H9 (cell line): ENCODE results near the gene SHH. TPM values are rescaled to one million over a fixed set of nuclear protein-coding genes. Genes with fewer than 3 reads are reported as not detected.

Source experiments
- DNase-seq: peaks from one replicate; pipeline ENCODE4 v3.0.0-alpha.2; 2017
- H2AFZ ChIP-seq: one replicate; pipeline ENCODE4 v1.6.1; 2013; ENCODE audit warnings: mild to moderate bottlenecking, low read length, control low read depth, moderate library complexity
- H2AK5ac ChIP-seq: 2 replicates; pipeline ENCODE4 v1.6.1; 2013; ENCODE audit warnings: low read length, control low read depth, mixed read lengths; ENCODE audit not compliant: insufficient read length
- H2BK120ac ChIP-seq: one replicate; pipeline ENCODE4 v1.6.1; 2013; ENCODE audit warnings: low read depth, mild to moderate bottlenecking, low read length, control low read depth, inconsistent platforms; ENCODE audit not compliant: poor library complexity, severe bottlenecking
- H2BK12ac ChIP-seq: 2 replicates; pipeline ENCODE4 v1.6.1; 2013; ENCODE audit warnings: low read length, control low read depth, mixed read lengths, low read depth; ENCODE audit not compliant: insufficient read length
- H2BK15ac ChIP-seq: 2 replicates; pipeline ENCODE4 v1.6.1; 2013; ENCODE audit warnings: low read depth, low read length, control low read depth
- H2BK20ac ChIP-seq: one replicate; pipeline ENCODE4 v1.6.1; 2013; ENCODE audit warnings: low read depth, mild to moderate bottlenecking, low read length, control low read depth, inconsistent platforms; ENCODE audit not compliant: poor library complexity, severe bottlenecking
- H2BK5ac ChIP-seq: 2 replicates; pipeline ENCODE4 v1.6.1; 2013; ENCODE audit warnings: low read length, control low read depth, mixed read lengths; ENCODE audit not compliant: insufficient read length
- H3K14ac ChIP-seq: 2 replicates; pipeline ENCODE4 v1.6.1; 2013; ENCODE audit warnings: low read length, control low read depth; ENCODE audit not compliant: insufficient read depth
- H3K18ac ChIP-seq: 2 replicates; pipeline ENCODE4 v1.6.1; 2013; ENCODE audit warnings: low read depth, mild to moderate bottlenecking, mixed read lengths, low read length, control low read depth; ENCODE audit not compliant: insufficient read length
- H3K23ac ChIP-seq: 2 replicates; pipeline ENCODE4 v1.6.1; 2013; ENCODE audit warnings: low read length, control low read depth, mixed read lengths, low read depth; ENCODE audit not compliant: insufficient read length
- H3K23me2 ChIP-seq: 2 replicates; pipeline ENCODE4 v1.6.1; 2013; ENCODE audit warnings: low read depth, mild to moderate bottlenecking, mixed read lengths, low read length, control low read depth; ENCODE audit not compliant: insufficient read length, poor library complexity, severe bottlenecking
- H3K27ac ChIP-seq: 2 replicates; pipeline ENCODE4 v1.5.1; 2013; ENCODE audit warnings: low read length, control low read depth, mixed read lengths, low read depth; ENCODE audit not compliant: insufficient read length
- H3K27me3 ChIP-seq: 2 replicates; pipeline ENCODE4 v1.6.1; 2013; ENCODE audit warnings: low read length, control low read depth, inconsistent platforms; ENCODE audit not compliant: insufficient read depth
- H3K4ac ChIP-seq: 2 replicates; pipeline ENCODE4 v1.6.1; 2013; ENCODE audit warnings: low read depth, mild to moderate bottlenecking, control low read depth, inconsistent platforms, low read length, moderate library complexity
- H3K4me1 ChIP-seq: 2 replicates; pipeline ENCODE4 v1.6.1; 2013; ENCODE audit warnings: low read length, control low read depth, inconsistent platforms; ENCODE audit not compliant: insufficient read depth
- H3K4me2 ChIP-seq: 2 replicates; pipeline ENCODE4 v1.6.1; 2013; ENCODE audit warnings: low read length, control low read depth, mixed read lengths; ENCODE audit not compliant: insufficient read length, insufficient read depth
- H3K56ac ChIP-seq: 2 replicates; pipeline ENCODE4 v1.6.1; 2013; ENCODE audit warnings: low read depth, mild to moderate bottlenecking, mixed read lengths, low read length, control low read depth; ENCODE audit not compliant: insufficient read length
- H3K79me1 ChIP-seq: 2 replicates; pipeline ENCODE4 v1.6.1; 2013; ENCODE audit warnings: low read depth, mild to moderate bottlenecking, moderate library complexity, low read length, control low read depth, inconsistent platforms; ENCODE audit not compliant: insufficient read depth, poor library complexity, severe bottlenecking
- H3K79me2 ChIP-seq: 2 replicates; pipeline ENCODE4 v1.6.1; 2013; ENCODE audit warnings: low read length, control low read depth, inconsistent platforms; ENCODE audit not compliant: insufficient read depth
- H3K9ac ChIP-seq: 2 replicates; pipeline ENCODE4 v1.6.1; 2013; ENCODE audit warnings: low read length, control low read depth, mixed read lengths; ENCODE audit not compliant: insufficient read length; ENCODE audit errors: extremely low read depth
- H3K9me3 ChIP-seq: one replicate; pipeline ENCODE4 v1.6.1; 2013; ENCODE audit warnings: low read depth, low read length, inconsistent platforms; ENCODE audit not compliant: control insufficient read depth
- H3T11ph ChIP-seq: one replicate; pipeline ENCODE4 v1.6.1; 2013; ENCODE audit warnings: mild to moderate bottlenecking, low read length, control low read depth, inconsistent platforms
- H4K20me1 ChIP-seq: one replicate; pipeline ENCODE4 v1.6.1; 2013; ENCODE audit not compliant: control insufficient read depth, insufficient read length, insufficient read depth
- H4K5ac ChIP-seq: 2 replicates; pipeline ENCODE4 v1.6.1; 2013; ENCODE audit warnings: low read depth, mild to moderate bottlenecking, mixed read lengths, low read length, control low read depth; ENCODE audit not compliant: insufficient read length
- H4K8ac ChIP-seq: replicated peaks from 2 replicates; pipeline ENCODE4 v1.6.1; 2013; ENCODE audit warnings: low read length, control low read depth, mixed read lengths, low read depth; ENCODE audit not compliant: insufficient read length
- H4K91ac ChIP-seq: 2 replicates; pipeline ENCODE4 v1.6.1; 2013; ENCODE audit warnings: low read depth, mild to moderate bottlenecking, moderate library complexity, mixed read lengths, low read length, control low read depth; ENCODE audit not compliant: insufficient read length
- H3K27ac Mint-ChIP-seq, 3 experiments: 2 replicates in 2 of 3; 3 replicates in 1 of 3; pipeline ENCODE4 v1.8.0; 2020 to 2021; ENCODE audit warnings: mixed read lengths in 3 of 3, mild to moderate bottlenecking in 1 of 3, moderate library complexity in 1 of 3
- H3K27me3 Mint-ChIP-seq: 2 replicates; pipeline ENCODE4 v1.8.0; 2021; ENCODE audit warnings: low read depth, mild to moderate bottlenecking, moderate library complexity, mixed read lengths
- H3K36me3 Mint-ChIP-seq, 3 experiments: 2 replicates in 2 of 3; 3 replicates in 1 of 3; pipeline ENCODE4 v1.8.0; 2020 to 2021; ENCODE audit warnings: low read depth in 3 of 3, mixed read lengths in 3 of 3; ENCODE audit not compliant: insufficient read depth in 1 of 3
- H3K4me1 Mint-ChIP-seq, 2 experiments: 2 replicates each; pipeline ENCODE4 v1.8.0; 2020; ENCODE audit warnings: mixed read lengths in 2 of 2
- H3K4me3 Mint-ChIP-seq, 2 experiments: 2 replicates in 1 of 2; 3 replicates in 1 of 2; pipeline ENCODE4 v1.8.0; 2020 to 2021; ENCODE audit warnings: mild to moderate bottlenecking in 2 of 2, mixed read lengths in 2 of 2, moderate library complexity in 1 of 2
- H3K9me3 Mint-ChIP-seq, 2 experiments: 2 replicates in 1 of 2; 3 replicates in 1 of 2; pipeline ENCODE4 v1.8.0; 2020; ENCODE audit warnings: mild to moderate bottlenecking in 2 of 2, mixed read lengths in 2 of 2, moderate library complexity in 1 of 2
- WGBS: extraction: QIAGEN DNeasy Blood & Tissue Kit; methylation state at CpG from one replicate; pipeline ENCODE4 v1.1.7; 2013; ENCODE audit warnings: missing lambda C conversion rate, low lambda C conversion rate, mixed read lengths; ENCODE audit not compliant: insufficient read length; ENCODE audit errors: extremely low coverage; 5-methylcytosine and 5-hydroxymethylcytosine counted together
- total RNA-seq: library from RNA; stranded (reverse); gene quantifications from 2 replicates; pipeline ENCODE4 v1.2.1, GENCODE V29; 2021
- TF ChIP-seq, protein P1 (sequence below): fragments of 200-600 bp; sonication (generic); conservative IDR thresholded peaks from 3 replicates; pipeline ENCODE4 v1.8.0; 2021; ENCODE audit warnings: antibody characterized with exemption, mild to moderate bottlenecking

Gene SHH
- total RNA-seq, 1 experiment from 2014 or later = 0.07 TPM

DNA sequence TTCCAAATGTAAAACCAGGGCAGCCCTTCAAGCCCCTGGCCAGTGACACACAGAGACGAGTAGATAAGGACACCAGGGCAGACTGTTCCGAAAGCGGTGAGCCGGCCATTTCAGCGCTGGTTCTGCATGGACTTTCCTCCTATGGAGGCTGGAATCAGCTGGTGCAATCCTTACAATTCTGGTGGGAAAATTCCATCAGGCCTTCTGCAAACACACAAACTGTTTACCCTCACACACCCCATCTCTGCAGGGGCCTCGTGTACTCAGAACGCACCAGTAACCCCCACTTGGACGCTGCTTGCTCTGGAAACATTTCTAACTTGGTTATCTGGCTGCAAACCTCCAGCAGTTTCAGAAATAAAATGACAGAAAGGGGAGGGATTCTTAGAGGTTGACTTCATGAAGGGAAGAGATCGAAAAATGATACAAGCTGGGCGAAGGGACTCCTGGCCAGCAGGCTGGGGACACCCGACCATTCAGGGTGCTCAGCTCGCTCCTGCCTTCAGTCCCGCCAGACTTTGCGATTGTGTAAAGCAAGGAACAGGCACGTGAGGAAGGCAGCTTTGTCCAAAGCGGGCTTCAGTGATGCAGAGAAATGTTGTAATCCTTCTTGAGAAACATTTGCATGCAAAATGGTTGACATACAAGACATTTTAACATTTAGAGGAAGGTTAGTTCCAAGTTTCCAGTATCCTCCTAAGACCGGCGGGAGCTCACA lies 19.7 kb upstream of the SHH start:
- no peak overlapping the region for H2BK120ac ChIP-seq
- peaks cover 3% of the 10 kb centered on the region for H4K20me1 ChIP-seq
- Mint-ChIP-seq H3K9me3 (no peaks in the 10 kb centered on the region; a peak in 1 of 5 replicates), H3K4me1 (peaks cover 14 to 20% of the 10 kb centered on the region in 2 experiments), H3K4me3 (no peak overlapping the region), H3K27ac (no peak overlapping the region; a peak in 1 of 7 replicates), H3K36me3 (no peaks in the 10 kb centered on the region), H3K27me3 (peaks cover 9% of the 10 kb centered on the region)
- no peak overlapping the region for H4K8ac ChIP-seq
- no peak overlapping the region for H3K27ac ChIP-seq
- H3K23ac ChIP-seq = no peak overlapping the region
- H3K18ac ChIP-seq = no peak overlapping the region
- no peak for DNase-seq
- no peak overlapping the region for H3K56ac ChIP-seq
- TF ChIP-seq, protein P1, sequence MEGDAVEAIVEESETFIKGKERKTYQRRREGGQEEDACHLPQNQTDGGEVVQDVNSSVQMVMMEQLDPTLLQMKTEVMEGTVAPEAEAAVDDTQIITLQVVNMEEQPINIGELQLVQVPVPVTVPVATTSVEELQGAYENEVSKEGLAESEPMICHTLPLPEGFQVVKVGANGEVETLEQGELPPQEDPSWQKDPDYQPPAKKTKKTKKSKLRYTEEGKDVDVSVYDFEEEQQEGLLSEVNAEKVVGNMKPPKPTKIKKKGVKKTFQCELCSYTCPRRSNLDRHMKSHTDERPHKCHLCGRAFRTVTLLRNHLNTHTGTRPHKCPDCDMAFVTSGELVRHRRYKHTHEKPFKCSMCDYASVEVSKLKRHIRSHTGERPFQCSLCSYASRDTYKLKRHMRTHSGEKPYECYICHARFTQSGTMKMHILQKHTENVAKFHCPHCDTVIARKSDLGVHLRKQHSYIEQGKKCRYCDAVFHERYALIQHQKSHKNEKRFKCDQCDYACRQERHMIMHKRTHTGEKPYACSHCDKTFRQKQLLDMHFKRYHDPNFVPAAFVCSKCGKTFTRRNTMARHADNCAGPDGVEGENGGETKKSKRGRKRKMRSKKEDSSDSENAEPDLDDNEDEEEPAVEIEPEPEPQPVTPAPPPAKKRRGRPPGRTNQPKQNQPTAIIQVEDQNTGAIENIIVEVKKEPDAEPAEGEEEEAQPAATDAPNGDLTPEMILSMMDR = no peak
- H3T11ph ChIP-seq = no peak overlapping the region
- H2AFZ ChIP-seq = no peak overlapping the region
- no peaks in the 10 kb centered on the region for H3K9me3 ChIP-seq
- no peak overlapping the region for H2BK20ac ChIP-seq
- H3K4me2 ChIP-seq = no peak overlapping the region
- H3K14ac ChIP-seq = no peak overlapping the region
- H2AK5ac ChIP-seq = no peak overlapping the region
- no peaks in the 10 kb centered on the region for H3K27me3 ChIP-seq
- H3K9ac ChIP-seq = no peak overlapping the region
- no peak overlapping the region for H4K91ac ChIP-seq
- no peak overlapping the region for H4K5ac ChIP-seq
- no CpG with 5 or more reads among the region's 18 CpGs for WGBS
- no peaks in the 10 kb centered on the region for H3K23me2 ChIP-seq
- H2BK12ac ChIP-seq = no peak overlapping the region
- H3K79me2 ChIP-seq = no peaks in the 10 kb centered on the region
- no peaks in the 10 kb centered on the region for H3K79me1 ChIP-seq
- H3K4me1 ChIP-seq = no peaks in the 10 kb centered on the region; the same call in 1 of the 2 replicates
- H2BK5ac ChIP-seq = no peak overlapping the region
- H3K4ac ChIP-seq = no peak overlapping the region
- no peak overlapping the region for H2BK15ac ChIP-seq
